Activated T-helper 9 cell treated with anti-CD3 and anti-CD28 coated beads, Interleukin-2, amount 50 U/mL, for 16 hours (primary cell): Measurements from ENCODE around the gene TCF23.
"Not testable (repeated sequence)": the region's sequence is repeated elsewhere in the genome, so short reads cannot be mapped to it uniquely, and the experiment has no call there.

Source experiments
- DNase-seq: peaks from one replicate; pipeline ENCODE4 v3.0.0-alpha.2; 2020; ENCODE audit warnings: low read depth

TCF23 gene

GRCh38 chr2:27148801-27149439, at the start of gene TCF23:
TCF23 (plus strand) TSS chr2:27149004; CDS start chr2:27149134, 130 bp downstream.
- DNase-seq: no peak

GRCh38 chr2:27099334-27099955, 49.4 kb upstream of the TCF23 start:
- DNase-seq: no peak

GRCh38 chr2:27100036-27100435, 48.8 kb upstream of the TCF23 start:
- no peak for DNase-seq

- DNase-seq: no peak
Observed at GRCh38 chr2:27102329-27102728, 46.5 kb upstream of the TCF23 start.

GRCh38 chr2:27105981-27106380, 42.8 kb upstream of the TCF23 start:
- no peak for DNase-seq

- no peak for DNase-seq
Observed at GRCh38 chr2:27108221-27108620, 40.6 kb upstream of the TCF23 start.

GRCh38 chr2:27109083-27109482, 39.7 kb upstream of the TCF23 start:
- no peak for DNase-seq

GRCh38 chr2:27110603-27111352, 38.0 kb upstream of the TCF23 start:
- DNase-seq: not testable (repeated sequence)

GRCh38 chr2:27111392-27112078, 37.3 kb upstream of the TCF23 start:
- DNase-seq: not testable (repeated sequence)

- no peak for DNase-seq
Observed at GRCh38 chr2:27115519-27115918, 33.3 kb upstream of the TCF23 start.

GRCh38 chr2:27117995-27118524, 30.7 kb upstream of the TCF23 start:
- no peak for DNase-seq

- no peak for DNase-seq
Observed at GRCh38 chr2:27118525-27119329, 30.1 kb upstream of the TCF23 start, which contains the start of gene CGREF1. CGREF1 (minus strand) TSS chr2:27119128; CDS start chr2:27104366, 14,762 bp downstream.

- DNase-seq: not testable (repeated sequence)
Observed at GRCh38 chr2:27119330-27119670, 29.5 kb upstream of the TCF23 start.

GRCh38 chr2:27121906-27122305, 26.9 kb upstream of the TCF23 start:
- no peak for DNase-seq

GRCh38 chr2:27122791-27123190, 26.0 kb upstream of the TCF23 start:
- DNase-seq: no peak

- peak; percentile 57 for DNase-seq
Observed at GRCh38 chr2:27123302-27124150, 25.3 kb upstream of the TCF23 start, which contains the start of gene ABHD1. ABHD1 (plus strand) TSS chr2:27123815; CDS start chr2:27123949, 134 bp downstream.

- DNase-seq: no peak
Observed at GRCh38 chr2:27125104-27125503, 23.7 kb upstream of the TCF23 start.

GRCh38 chr2:27126252-27126710, 22.5 kb upstream of the TCF23 start:
- no peak for DNase-seq

GRCh38 chr2:27127883-27128667, 20.7 kb upstream of the TCF23 start:
- no peak for DNase-seq
